D721Med (cell line): Measurements from ENCODE around the gene UGCG.

Source experiments
- DNase-seq: peaks from one replicate; pipeline ENCODE4 v3.0.0; 2011; ENCODE audit warnings: low spot score; ENCODE audit not compliant: insufficient read length
- FAIRE-seq: peaks from 2 replicates; lab custom pipeline; 2011; peaks lifted over from hg19 to GRCh38; lab: Jason Lieb, UNC
- TF ChIP-seq, protein P1 (sequence below): IDR thresholded peaks from 2 replicates; pipeline ENCODE4 v1.5.1; 2012; ENCODE audit warnings: mild to moderate bottlenecking, control low read depth; ENCODE audit not compliant: insufficient read depth; ENCODE audit errors: missing control alignments

The UGCG gene

DNA sequence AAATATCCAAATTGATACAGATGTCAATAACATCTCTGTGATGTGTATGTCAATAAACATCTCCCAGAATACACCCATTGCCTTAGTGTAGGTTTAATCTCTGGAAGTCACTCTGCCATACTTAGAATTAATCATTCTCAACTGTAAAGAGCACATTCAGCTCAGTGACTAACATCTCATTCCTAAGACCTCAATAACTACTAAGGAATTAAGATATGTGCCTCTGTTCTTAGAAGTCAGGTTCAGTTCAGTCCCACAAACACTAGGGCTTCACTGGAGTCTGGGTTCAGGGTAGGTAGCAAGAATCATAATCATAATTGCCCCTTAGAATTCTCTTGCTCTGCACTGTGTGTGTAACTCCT lies 31.7 kb downstream of the UGCG start:
- FAIRE-seq (no peak), DNase-seq (no peak)
- TF ChIP-seq, protein P1, sequence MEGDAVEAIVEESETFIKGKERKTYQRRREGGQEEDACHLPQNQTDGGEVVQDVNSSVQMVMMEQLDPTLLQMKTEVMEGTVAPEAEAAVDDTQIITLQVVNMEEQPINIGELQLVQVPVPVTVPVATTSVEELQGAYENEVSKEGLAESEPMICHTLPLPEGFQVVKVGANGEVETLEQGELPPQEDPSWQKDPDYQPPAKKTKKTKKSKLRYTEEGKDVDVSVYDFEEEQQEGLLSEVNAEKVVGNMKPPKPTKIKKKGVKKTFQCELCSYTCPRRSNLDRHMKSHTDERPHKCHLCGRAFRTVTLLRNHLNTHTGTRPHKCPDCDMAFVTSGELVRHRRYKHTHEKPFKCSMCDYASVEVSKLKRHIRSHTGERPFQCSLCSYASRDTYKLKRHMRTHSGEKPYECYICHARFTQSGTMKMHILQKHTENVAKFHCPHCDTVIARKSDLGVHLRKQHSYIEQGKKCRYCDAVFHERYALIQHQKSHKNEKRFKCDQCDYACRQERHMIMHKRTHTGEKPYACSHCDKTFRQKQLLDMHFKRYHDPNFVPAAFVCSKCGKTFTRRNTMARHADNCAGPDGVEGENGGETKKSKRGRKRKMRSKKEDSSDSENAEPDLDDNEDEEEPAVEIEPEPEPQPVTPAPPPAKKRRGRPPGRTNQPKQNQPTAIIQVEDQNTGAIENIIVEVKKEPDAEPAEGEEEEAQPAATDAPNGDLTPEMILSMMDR: no peak

DNA sequence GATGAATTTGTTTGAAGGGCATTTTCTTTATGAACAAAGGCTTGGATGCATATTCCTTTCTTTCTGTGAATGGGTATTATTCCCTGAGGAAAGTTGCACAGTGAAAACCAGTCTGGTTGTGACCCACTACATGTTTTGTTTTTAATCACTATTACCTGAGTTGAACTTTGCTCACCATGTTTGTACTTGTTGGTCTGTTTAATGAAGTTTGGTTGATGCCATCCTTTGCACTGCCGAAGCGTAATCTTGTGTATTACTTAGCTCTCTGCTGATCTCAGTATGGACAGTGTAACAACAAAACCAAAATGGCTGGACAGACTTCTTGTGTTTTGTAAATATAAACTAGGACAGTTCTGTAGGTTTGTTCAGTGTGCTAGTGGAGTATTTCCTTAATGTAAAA lies 38.1 kb downstream of the UGCG start:
- TF ChIP-seq, protein P1: no peak
- DNase-seq (no peak), FAIRE-seq (no peak)

DNA sequence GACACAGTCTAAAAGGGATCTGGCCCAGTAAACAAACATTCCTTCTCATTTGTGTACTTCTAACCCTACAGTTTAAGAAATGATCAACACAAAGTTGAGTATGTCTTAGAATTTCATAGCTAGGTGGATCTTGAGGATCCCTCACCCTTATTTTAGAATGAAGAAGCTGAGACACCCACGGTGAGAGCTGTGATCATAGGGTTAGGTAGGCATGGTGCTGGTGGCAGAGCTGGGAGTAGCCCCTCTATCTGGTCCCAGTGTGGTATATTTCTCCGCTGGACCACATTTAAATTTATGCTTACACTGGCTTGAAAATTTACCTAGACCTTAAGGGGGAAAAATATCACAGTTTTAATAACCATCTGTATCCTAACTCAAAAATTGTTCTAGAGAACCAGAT lies 39.8 kb downstream of the UGCG start:
- DNase-seq: no peak
- FAIRE-seq: no peak
- TF ChIP-seq, protein P1: no peak

DNA sequence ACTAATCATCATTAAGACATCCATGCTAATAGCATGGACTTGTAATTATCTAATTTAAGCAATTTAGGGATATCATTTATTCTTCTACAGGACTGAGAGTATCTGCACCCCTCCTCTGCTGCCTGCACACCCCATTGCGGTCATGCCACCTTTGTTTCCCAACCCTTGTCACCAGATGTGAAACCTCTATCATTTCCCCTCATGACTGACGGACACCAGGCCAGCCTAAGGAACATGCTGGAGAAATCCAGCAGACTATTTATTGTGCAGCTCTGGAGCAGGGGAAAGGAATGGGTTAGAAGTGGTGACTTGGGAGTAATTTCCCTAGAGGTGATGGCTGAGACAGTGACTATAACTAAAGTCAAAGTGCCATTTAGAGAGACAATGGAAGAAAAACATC lies 40.7 kb downstream of the UGCG start:
- DNase-seq (no peak), FAIRE-seq (no peak)
- TF ChIP-seq, protein P1: no peak

DNA sequence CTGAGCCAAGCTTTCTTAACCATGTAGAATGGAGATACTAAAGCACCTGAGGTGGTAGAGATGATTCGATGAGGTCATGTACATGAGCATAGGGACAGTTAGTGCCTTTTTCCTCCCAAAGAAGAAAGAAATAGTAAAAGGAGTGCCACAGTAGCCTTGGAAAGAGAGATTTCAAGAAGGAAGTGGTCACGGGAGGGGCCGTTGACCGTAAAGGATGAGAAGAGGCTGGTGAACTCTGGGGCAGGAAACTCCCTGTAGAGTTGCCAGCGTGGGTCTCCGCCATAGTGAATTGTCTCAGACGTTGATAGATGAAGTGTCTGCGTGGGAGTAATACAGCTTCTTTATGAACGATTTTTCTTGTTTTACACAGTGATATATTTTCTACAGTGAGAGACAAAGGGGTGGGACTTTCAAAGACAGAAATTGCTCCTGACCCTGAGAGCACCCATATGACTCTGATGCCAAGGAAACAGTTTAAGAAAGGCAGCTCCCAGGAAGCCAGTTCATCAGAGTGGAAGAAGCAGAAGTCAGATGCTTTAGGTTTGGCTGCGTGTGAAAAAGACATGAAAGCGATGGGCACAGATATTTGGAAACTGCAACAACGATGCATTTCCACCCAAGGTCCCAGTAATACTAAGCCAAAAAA lies 41.3 kb downstream of the UGCG start:
- DNase-seq: no peak
- no peak for FAIRE-seq

DNA sequence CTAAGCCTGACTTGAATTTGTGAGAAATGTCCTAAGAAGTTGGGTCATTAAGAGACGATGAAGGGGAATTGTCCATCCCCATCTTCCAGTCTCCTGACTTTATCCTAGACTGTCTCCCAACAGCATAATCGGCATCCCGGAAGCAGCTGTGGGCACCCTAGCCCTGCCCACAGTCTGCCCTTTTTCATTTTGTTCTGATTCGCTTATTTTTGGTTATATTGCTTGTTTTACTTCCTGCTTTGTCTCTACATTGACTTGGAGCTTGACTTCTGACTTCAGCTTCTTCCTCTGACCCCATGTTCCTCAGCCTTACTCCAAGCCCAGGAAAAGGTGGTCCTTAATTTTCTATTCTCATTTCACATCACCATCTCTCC lies 41.8 kb downstream of the UGCG start:
- FAIRE-seq (no peak), DNase-seq (no peak)
- TF ChIP-seq, protein P1: no peak

More for the DNA sequence above, 41.3 kb downstream of the UGCG start:
- TF ChIP-seq, protein P1: no peak

DNA sequence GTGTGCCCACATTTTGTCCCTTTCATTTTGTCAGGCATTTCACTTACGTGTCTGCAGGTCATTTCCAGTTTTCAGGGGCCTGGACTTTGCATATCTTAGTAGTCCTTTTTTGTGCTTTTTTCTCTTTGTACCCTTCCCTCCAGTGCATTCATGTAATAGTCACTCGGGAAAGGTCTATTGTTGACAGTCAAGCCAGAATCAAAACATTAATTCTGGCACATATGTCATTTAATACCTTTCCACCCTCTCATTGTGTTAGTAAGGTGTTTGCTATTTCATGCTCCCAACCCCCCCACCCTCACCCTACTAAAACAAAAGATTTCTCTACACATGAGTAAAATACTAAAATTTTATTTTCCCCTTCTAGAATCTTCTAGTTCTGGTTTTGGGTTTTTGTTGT lies 42.7 kb downstream of the UGCG start:
- no peak for DNase-seq
- TF ChIP-seq, protein P1: no peak
- no peak for FAIRE-seq
